Measurements from ENCODE around the gene NDUFV3. TPM values are rescaled to one million over a fixed set of nuclear protein-coding genes. Genes with fewer than 3 reads are reported as not detected.

Gene NDUFV3
- total and polyA plus RNA-seq, 2 of the 13 experiments (the other 11 are each of a cell fraction or from before 2014, with no cell fraction given) = 14.2 to 29.6 TPM

- TF ChIP-seq ZSCAN22 (CRISPR knock-in tag; IDR thresholded peaks at IDR 0.05) = no peak
- no peak; the same call in 1 of the 2 replicates for TF ChIP-seq ARID5B (CRISPR knock-in tag; IDR thresholded peaks at IDR 0.05)
- no peak for TF ChIP-seq HOMEZ (CRISPR knock-in tag; IDR thresholded peaks at IDR 0.05; ENCODE audit: low read depth)
- TF ChIP-seq ZBTB38 (CRISPR knock-in tag; IDR thresholded peaks at IDR 0.05) = peak; percentile 79
- 0 out of 2 replicates have a peak, but pooled peaks have one; percentile 27 for TF ChIP-seq SNAI1 (CRISPR knock-in tag; IDR thresholded peaks at IDR 0.05; ENCODE audit: borderline replicate concordance)
- 0 out of 2 replicates have a peak, but pooled peaks have one; percentile 23 for TF ChIP-seq PATZ1 (CRISPR knock-in tag; IDR thresholded peaks at IDR 0.05)
- TF ChIP-seq AFF4 (CRISPR knock-in tag; IDR thresholded peaks at IDR 0.05) = no peak
- 0 out of 2 replicates have a peak, but pooled peaks have one; percentile 15 for TF ChIP-seq ZNF180 (CRISPR knock-in tag; IDR thresholded peaks at IDR 0.05; ENCODE audit: borderline replicate concordance, low read depth)
- TF ChIP-seq RFXAP (CRISPR knock-in tag; IDR thresholded peaks at IDR 0.05; ENCODE audit: borderline replicate concordance) = peak; percentile 87; the same call in 1 of the 2 replicates
- TF ChIP-seq MZF1 (CRISPR knock-in tag; IDR thresholded peaks at IDR 0.05; ENCODE audit: borderline replicate concordance) = 0 out of 2 replicates have a peak, but pooled peaks have one; percentile 49
- peak; percentile 18; the same call in 1 of the 2 replicates for TF ChIP-seq SOX5 (CRISPR knock-in tag; IDR thresholded peaks at IDR 0.05; ENCODE audit: borderline replicate concordance)
- 0 out of 2 replicates have a peak, but pooled peaks have one; percentile 72 for TF ChIP-seq ZNF329 (CRISPR knock-in tag; IDR thresholded peaks at IDR 0.05; ENCODE audit: low read depth)
- TF ChIP-seq CREB1 (IDR thresholded peaks at IDR 0.05) = peak; percentile 99
- TF ChIP-seq CREB1 (CRISPR knock-in tag; IDR thresholded peaks at IDR 0.05) = peak; percentile 97
- TF ChIP-seq NR0B2 (CRISPR knock-in tag; IDR thresholded peaks at IDR 0.05) = peak; percentile 99
- TF ChIP-seq ZNF768 (CRISPR knock-in tag; IDR thresholded peaks at IDR 0.05) = peak; percentile 53
Observed at GRCh38 chr21:42878993-42879787, 13.9 kb upstream of the NDUFV3 start, which contains the start of gene WDR4 (continued).
